ENCODE results near the gene ASIC4.

The ASIC4 gene

DNA sequence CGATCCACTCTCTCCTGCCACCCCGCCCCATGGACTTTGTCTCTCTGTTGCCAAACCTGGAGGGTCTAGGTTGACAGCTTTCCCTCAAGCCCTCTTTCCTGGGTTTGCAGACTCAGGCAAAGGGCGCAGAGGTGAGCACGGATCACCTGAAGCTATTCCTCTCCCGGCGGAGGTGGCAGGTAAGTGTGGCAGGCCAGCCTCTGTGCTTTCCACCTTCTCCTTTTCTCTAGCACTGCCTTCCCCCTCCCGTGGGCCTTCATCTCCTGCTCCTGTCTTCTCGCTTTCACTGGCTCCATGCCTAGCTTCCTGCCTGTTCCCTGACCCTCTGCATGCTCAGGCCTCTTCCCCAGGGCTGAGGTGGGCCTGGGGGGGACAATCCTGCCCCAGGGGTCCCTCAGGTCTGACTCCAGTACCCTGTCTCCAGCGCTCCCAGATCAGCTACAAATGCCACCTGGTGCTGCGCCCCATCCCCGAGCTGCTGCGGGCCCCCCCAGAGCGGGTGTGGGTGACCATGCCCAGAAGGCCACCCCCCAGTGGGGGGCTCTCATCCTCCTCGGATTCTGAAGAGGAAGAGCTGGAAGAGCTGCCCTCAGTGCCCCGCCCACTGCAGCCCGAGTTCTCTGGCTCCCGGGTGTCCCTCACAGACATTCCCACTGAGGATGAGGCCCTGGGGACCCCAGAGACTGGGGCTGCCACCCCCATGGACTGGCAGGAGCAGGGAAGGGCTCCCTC lies 31.4 kb upstream of the ASIC4 start:
- no peak for DNase-seq

DNA sequence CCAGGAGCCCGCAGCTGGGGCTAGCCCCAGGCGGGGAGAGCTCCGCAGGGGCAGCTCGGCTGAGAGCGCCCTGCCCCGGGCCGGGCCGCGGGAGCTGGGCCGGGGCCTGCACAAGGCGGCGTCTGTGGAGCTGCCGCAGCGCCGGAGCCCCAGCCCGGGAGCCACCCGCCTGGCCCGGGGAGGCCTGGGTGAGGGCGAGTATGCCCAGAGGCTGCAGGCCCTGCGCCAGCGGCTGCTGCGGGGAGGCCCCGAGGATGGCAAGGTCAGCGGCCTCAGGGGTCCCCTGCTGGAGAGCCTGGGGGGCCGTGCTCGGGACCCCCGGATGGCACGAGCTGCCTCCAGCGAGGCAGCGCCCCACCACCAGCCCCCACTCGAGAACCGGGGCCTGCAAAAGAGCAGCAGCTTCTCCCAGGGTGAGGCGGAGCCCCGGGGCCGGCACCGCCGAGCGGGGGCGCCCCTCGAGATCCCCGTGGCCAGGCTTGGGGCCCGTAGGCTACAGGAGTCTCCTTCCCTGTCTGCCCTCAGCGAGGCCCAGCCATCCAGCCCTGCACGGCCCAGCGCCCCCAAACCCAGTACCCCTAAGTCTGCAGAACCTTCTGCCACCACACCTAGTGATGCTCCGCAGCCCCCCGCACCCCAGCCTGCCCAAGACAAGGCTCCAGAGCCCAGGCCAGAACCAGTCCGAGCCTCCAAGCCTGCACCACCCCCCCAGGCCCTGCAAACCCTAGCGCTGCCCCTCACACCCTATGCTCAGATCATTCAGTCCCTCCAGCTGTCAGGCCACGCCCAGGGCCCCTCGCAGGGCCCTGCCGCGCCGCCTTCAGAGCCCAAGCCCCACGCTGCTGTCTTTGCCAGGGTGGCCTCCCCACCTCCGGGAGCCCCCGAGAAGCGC lies 30.6 kb upstream of the ASIC4 start:
- DNase-seq, result no peak

DNA sequence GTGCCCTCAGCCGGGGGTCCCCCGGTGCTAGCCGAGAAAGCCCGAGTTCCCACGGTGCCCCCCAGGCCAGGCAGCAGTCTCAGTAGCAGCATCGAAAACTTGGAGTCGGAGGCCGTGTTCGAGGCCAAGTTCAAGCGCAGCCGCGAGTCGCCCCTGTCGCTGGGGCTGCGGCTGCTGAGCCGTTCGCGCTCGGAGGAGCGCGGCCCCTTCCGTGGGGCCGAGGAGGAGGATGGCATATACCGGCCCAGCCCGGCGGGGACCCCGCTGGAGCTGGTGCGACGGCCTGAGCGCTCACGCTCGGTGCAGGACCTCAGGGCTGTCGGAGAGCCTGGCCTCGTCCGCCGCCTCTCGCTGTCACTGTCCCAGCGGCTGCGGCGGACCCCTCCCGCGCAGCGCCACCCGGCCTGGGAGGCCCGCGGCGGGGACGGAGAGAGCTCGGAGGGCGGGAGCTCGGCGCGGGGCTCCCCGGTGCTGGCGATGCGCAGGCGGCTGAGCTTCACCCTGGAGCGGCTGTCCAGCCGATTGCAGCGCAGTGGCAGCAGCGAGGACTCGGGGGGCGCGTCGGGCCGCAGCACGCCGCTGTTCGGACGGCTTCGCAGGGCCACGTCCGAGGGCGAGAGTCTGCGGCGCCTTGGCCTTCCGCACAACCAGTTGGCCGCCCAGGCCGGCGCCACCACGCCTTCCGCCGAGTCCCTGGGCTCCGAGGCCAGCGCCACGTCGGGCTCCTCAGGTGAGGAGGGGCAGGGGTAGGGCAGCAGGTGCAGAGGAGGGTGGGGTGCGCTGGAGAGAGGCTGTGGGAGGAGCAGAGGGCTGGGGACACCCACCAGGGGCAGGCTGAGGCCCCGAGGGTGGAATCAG lies 29.7 kb upstream of the ASIC4 start:
- DNase-seq, result no peak

DNA sequence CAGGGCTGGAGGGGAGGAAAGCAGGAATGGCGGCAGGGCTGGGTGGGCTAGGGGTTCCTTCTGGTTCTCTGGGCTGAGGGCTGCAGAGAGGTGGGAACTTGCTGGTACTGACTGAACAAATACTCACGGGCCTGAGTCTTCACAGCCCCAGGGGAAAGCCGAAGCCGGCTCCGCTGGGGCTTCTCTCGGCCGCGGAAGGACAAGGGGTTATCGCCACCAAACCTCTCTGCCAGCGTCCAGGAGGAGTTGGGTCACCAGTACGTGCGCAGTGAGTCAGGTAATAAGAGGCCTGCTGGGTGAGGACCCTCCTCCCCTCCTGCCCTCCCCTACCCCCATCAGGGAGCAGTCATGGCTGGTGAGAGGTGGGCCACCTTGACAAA lies 29.1 kb upstream of the ASIC4 start:
- no peak for DNase-seq

DNA sequence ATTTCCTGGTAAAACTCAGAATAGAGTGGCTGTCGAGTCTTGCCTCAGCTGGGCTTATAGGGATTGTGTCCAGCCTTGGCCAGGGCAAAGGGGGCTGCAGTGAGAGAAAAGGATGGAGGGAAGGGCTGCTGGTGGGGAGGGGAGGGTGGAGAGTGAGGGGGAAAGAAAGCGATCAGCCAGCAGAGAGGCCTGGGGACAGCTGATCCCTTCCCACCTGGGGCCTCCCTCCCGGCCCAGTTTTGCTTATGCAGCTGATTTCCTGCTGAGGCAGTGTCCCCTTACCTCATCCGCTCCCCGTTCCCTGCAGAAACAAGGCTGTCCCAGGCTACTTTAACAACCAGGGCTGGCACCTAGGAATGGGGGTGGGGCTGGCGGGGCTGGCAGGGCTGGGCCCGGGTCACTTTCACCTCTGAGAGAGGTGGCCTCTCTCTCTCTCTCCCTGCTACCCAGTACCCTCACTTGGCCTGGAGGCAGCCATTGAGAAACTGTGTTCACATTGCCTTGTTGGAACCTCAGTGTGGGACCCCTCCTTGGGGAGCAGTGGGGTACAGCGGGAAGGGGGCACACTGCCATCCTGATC lies 27.8 kb upstream of the ASIC4 start:
- no peak for DNase-seq

DNA sequence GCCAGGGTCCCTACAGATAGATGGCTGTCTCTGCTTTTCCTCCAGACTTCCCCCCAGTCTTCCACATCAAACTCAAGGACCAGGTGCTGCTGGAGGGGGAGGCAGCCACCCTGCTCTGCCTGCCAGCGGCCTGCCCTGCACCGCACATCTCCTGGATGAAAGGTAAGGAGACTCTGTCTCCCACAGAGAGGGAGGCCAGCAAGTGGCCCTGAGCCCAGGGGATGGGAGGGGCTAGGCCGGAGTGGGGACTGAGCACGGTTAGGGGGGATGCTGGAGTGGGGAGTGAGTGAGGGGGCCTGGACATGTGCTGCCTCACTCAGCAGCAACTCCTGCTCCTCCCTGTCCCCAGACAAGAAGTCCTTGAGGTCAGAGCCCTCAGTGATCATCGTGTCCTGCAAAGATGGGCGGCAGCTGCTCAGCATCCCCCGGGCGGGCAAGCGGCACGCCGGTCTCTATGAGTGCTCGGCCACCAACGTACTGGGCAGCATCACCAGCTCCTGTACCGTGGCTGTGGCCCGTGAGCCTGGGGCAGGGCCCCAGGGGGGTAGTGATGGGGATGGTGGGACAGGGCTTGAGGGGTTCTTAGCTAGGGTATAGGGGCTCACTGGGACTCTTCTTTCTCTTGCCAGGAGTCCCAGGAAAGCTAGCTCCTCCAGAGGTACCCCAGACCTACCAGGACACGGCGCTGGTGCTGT lies 26.0 kb upstream of the ASIC4 start:
- no peak for DNase-seq

DNA sequence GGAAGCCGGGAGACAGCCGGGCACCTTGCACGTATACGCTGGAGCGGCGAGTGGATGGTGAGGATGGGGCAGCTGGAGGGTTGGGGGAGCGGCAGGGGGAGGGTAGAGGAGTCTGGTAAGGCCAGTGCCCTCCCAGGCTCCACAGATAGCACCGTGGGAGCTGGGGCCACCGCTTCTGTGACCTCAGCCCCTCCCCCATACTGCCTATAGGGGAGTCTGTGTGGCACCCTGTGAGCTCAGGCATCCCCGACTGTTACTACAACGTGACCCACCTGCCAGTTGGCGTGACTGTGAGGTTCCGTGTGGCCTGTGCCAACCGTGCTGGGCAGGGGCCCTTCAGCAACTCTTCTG lies 25.5 kb upstream of the ASIC4 start:
- no peak for DNase-seq

DNA sequence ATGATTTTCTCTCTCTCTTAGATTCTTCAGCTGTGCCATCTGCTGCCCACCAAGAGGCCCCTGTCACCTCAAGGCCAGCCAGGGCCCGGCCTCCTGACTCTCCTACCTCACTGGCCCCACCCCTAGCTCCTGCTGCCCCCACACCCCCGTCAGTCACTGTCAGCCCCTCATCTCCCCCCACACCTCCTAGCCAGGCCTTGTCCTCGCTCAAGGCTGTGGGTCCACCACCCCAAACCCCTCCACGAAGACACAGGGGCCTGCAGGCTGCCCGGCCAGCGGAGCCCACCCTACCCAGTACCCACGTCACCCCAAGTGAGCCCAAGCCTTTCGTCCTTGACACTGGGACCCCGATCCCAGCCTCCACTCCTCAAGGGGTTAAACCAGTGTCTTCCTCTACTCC lies 25.0 kb upstream of the ASIC4 start:
- no peak for DNase-seq

DNA sequence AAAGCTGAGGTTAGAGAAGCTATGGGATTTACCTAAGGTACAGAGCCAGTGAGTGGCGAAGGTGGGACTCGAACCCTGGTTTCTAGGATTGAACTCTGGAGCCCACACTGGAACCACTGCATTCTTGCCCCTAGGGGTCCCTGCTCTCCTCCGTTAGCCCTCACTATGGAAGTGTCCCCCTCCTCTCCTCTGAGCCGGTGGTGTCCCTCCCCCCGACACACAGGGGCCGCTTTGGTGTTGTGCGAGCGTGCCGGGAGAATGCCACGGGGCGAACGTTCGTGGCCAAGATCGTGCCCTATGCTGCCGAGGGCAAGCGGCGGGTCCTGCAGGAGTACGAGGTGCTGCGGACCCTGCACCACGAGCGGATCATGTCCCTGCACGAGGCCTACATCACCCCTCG lies 24.1 kb upstream of the ASIC4 start:
- DNase-seq, result no peak

DNA sequence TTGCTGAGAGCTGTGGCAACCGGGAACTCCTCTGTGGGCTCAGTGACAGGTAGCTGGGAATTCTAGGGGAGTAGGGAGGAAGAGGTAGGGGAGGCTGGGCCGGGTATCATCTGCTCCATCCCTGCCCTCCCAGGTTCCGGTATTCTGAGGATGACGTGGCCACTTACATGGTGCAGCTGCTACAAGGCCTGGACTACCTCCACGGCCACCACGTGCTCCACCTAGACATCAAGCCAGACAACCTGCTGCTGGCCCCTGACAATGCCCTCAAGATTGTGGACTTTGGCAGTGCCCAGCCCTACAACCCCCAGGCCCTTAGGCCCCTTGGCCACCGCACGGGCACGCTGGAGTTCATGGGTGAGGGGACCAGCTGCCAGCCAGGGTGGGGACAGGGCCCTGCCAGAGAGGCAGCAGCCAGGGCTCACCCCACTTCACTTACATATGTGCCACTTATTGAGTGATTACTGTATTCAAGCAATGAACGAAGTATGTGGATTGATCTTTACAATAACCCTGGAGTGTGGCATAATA lies 23.6 kb upstream of the ASIC4 start:
- no peak for DNase-seq

DNA sequence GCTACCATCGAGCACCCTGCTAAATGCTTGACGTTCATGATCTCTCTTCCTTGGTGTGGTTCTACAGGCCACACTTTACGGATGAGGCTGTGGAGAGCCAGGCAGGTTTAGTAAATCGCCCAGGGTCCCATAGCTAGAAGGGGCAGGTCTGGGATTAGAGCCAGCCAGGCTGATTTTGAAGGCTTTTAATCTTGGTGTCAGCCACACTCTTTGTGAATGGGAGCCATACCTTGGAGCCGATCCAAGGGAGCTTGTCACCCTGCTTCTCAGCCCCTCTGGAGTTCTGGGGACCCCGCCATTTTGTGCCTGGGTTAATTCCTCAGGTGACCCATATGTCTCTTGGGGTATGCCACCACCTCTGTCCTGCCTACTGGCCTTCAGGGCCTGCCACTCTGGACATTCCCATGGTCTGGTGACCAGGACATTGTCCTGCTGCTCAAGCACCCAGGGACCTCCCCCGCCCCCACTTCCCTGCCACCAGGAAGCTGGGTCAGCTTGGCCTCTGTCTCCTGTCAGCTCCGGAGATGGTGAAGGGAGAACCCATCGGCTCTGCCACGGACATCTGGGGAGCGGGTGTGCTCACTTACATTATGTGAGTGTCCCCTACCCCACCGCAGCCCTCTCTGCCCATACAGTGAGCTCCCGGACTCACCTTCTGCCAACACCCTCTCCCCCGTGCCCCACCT lies 22.9 kb upstream of the ASIC4 start:
- no peak for DNase-seq

DNA sequence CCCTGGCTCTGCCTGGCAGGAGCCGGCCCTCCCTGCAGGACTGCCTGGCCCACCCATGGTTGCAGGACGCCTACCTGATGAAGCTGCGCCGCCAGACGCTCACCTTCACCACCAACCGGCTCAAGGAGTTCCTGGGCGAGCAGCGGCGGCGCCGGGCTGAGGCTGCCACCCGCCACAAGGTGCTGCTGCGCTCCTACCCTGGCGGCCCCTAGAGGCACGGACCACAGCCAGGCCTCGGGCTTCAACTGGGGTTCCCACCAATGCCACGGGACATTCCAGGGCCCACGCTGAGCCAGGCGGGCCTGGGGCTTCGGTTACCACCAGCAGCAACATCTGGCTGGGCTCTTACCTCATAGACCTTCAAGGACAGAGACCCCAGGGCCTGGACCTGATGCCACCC lies 21.7 kb upstream of the ASIC4 start:
- no peak for DNase-seq

DNA sequence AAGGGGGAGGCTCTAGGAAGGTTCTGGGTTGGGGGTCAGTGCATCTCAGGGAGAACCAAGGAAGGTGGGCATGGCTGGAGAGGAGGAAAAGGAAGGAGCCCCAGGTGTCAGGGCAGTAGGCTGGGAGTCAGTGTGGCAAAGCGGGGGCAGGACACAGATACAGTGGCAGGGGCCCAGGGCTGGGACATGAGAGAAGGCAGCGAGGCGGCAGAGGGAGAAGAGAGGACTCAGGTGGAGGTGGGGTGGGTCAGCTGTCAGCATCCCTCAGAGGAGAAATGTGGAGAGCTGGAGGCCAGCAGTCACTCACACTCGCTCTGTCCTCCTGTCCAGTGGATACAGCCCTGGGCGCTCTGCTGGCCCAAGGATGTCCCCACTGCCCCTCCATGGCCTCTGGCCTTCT lies 21.2 kb upstream of the ASIC4 start:
- no peak for DNase-seq

DNA sequence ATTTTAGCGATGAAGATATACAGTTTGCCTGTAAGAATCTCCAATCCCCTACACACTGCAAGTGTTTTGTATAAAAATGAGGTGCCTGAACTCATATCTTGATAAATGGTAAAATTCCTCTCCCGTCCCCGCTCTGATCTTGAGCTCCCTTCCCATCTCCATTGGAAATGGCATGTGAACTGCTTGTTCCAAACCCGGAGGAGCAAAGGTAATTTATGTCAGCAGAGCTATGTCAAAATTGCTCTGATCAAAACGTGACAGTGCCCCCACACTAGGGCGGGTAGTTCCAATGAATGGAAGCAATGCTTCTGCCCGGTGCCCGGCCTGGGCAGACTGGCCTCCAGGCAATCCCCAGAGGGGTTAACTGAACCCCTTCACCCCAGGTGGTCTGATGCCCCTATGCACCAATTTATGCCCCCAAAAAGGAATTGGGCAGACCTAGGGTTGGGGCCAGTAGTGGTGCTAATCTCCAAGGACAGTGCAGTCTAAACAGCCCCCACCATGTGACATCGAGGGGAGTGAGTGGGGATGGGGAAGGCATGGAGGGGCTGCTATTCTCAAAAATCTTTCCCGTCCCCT lies 19.2 kb upstream of the ASIC4 start:
- DNase-seq, result no peak

DNA sequence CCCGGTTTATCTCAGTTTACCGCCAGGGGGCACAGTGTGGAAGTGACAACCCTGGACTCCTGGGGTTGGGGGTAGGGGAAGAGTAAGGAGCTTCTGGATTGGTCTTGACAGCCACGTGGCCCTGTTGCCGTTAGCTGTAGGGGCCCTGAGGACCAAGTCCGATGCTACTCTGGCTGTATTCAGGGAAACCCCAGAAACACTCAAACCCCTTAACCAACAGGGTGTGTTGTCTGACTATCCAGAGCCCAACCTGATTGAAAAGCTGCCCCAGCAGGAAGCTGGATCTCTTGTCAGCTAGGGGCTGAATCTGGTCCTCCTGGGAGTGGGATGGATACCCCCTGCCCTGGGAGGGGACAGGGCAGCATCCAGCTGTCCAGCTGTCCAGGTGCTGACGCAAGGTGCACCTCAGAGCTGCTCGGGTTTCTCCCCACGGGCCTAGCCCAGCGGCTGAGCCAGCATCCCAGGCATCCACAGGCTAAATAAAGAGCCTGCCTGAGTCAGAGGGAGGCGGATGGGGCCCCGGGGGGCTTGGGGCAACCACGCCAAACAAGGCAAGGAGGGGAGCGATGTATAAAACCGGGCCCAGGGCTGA lies 18.7 kb upstream of the ASIC4 start:
- peak; percentile 23 for DNase-seq

DNA sequence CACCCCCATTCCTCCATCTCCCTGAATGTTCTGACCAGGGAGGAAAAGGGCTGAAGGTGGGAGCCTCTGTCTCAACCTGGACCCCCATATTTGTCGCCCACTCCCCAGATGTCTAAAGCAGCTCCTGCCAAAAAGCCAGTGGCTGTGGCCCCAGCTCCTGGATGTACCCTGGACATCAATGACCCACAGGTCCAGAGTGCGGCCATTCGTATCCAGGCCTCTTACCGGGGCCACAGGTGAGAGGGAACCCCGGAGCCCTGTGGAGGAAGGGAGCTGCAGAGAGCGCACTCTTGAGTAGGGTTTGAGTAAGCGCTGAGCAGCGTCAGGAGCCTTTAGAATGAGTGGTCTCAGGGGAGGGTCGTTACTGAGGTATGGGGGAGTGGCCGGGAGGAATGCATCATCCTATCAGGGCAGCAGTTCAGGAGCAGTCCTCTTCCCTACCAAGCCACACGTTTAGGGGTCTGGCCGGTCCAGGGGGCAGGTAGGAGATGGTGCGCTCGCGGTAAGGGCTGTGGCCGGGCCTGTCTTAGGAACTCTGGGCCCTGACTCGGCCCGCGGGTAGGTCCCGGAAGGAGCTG lies 17.9 kb upstream of the ASIC4 start:
- DNase-seq, result no peak

DNA sequence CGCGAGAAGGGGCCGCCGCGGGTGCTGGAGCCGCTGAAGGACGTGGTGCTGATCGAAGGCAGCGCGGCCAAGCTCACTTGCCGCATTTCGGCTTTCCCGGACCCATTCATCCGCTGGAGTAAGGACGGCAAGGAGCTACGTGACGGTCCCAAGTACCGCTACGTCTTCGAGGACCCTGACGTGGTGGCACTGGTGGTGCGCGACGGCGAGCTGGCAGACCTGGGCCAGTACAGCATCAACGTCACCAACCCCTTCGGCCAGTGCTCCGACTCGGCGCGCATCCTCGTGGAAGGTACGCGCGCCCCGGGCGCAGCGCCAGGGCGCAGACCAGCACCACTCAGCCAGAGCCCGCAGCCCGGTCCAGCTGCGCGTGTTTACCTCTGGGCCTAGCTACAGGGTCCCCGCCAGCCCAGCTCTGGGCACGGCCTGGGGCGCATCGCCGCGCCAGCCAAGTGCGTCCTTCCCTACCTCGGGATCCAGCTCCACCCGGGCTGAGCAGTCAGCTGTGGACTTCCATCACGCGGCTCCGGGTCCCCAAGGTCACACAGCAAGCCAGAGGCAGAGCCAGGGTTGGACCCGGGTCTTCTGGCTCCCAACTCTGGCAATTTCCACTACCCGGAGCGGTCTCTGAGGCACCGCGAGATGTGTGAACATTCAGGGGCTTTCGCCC lies 17.3 kb upstream of the ASIC4 start:
- no peak for DNase-seq

DNA sequence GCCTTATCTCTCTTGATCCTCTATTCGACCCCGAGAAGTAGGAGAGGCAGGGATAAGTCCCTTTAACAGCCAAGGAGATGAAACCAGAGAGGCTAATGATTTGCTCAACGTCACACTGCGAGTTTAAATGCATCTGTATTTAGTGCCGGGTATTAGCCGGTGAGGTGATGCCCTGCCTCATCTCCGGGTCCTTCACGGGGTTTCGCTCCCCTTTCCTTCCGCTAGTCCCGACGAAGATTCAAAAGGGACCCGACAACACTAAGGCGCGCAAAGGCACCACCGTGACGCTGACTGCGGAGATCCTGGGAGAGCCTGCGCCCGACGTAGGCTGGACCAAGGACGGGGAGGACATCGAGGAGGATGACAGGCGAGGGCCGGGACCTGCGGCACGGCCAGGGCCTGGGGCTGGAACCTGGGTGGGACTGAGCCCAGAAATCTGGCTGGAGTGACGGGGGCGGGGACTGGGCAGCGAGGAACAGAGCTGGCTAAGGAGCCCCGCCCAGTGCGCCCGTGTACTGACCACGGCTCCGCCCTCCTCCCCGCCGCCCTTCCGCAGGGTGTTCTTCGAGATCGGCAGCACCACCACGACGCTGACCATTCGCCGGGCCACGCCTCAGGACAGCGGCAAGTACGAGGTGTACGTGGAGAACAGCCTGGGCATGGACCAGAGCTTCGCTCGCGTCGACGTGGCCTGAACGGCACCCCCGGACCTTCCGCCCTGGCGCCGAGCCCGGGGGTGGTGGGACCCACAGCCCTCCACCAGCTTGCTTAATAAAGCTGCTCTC lies 16.6 kb upstream of the ASIC4 start:
- peak; percentile 11 for DNase-seq
